Thoracic aorta (tissue), 2 donors: ENCODE results near the gene SLC22A23. TPM values are rescaled to one million over a fixed set of nuclear protein-coding genes. Genes with fewer than 3 reads are reported as not detected.

ENCODE experiments used
- ATAC-seq: fragments of 150-250 bp; one replicate; pipeline ENCODE4 v1.8.0; 2017; ENCODE audit warnings: low read depth; ENCODE audit not compliant: insufficient number of reproducible peaks, low FRiP score
- DNase-seq: peaks from one replicate; pipeline ENCODE4 v3.0.0-alpha.2; 2020; ENCODE audit warnings: low spot score
- H3K27ac ChIP-seq, 2 donors: fragments of 200-600 bp; sonication (generic); 1 replicate in 1 of 2; 2 replicates in 1 of 2; pipeline ENCODE4 v1.5.1; 2016; ENCODE audit warnings: mild to moderate bottlenecking in 2 of 2, moderate library complexity in 2 of 2
- H3K27me3 ChIP-seq: fragments of 200-600 bp; sonication (generic); replicated peaks from 2 replicates; pipeline ENCODE4 v1.6.0; 2016; ENCODE audit warnings: mild to moderate bottlenecking; ENCODE audit not compliant: insufficient read depth
- H3K36me3 ChIP-seq: fragments of 200-600 bp; sonication (generic); one replicate; pipeline ENCODE4 v1.5.1; 2016
- H3K4me1 ChIP-seq, 2 donors: fragments of 200-600 bp; sonication (generic); 1 replicate in 1 of 2; 2 replicates in 1 of 2; pipeline versions ENCODE4 v1.5.1 to v1.6.0; 2016; ENCODE audit warnings: low read depth in 2 of 2, mild to moderate bottlenecking in 1 of 2; ENCODE audit not compliant: control insufficient read depth in 1 of 2
- H3K4me3 ChIP-seq: fragments of 200-600 bp; sonication (generic); 2 replicates; pipeline ENCODE4 v1.5.1; 2016; ENCODE audit warnings: mild to moderate bottlenecking
- H3K9me3 ChIP-seq: fragments of 200-600 bp; sonication (generic); 2 replicates; pipeline ENCODE4 v1.5.1; 2016
- total RNA-seq, 2 donors: library from RNA; depleted of rRNA; stranded (reverse); fragments of >200 nt; gene quantifications; one replicate each; pipeline versions ENCODE4 v1.1.0 to v1.2.3, GENCODE V29; 2016
- TF ChIP-seq, protein P1 (sequence below): fragments of 200-600 bp; sonication (generic); IDR thresholded peaks from one replicate; pipeline ENCODE4 v1.5.1; 2019; ENCODE audit warnings: antibody characterized with exemption

The SLC22A23 gene
- total RNA-seq, 2 donors from 2014 or later, result 5.1 to 9.7 TPM

DNA sequence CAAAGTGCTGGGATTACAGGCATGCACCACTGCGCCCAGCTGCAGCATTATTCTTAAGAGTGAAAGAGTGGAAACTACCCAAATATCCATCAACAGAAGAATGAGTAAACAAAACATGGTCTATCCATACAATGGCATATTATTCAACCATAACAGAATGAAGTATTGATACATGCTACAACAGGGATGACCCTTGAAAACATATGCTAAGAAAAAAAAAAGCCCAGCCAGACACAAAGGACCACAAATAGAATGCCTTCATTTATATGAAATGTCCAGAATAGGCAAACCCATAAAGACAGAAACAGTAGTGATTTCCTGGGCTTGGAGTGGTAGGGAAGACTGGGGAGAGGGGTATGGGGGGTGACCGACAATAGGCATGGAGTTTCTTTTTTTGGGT lies 236.5 kb downstream of the SLC22A23 start:
- TF ChIP-seq, protein P1, sequence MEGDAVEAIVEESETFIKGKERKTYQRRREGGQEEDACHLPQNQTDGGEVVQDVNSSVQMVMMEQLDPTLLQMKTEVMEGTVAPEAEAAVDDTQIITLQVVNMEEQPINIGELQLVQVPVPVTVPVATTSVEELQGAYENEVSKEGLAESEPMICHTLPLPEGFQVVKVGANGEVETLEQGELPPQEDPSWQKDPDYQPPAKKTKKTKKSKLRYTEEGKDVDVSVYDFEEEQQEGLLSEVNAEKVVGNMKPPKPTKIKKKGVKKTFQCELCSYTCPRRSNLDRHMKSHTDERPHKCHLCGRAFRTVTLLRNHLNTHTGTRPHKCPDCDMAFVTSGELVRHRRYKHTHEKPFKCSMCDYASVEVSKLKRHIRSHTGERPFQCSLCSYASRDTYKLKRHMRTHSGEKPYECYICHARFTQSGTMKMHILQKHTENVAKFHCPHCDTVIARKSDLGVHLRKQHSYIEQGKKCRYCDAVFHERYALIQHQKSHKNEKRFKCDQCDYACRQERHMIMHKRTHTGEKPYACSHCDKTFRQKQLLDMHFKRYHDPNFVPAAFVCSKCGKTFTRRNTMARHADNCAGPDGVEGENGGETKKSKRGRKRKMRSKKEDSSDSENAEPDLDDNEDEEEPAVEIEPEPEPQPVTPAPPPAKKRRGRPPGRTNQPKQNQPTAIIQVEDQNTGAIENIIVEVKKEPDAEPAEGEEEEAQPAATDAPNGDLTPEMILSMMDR, result no peak
- H3K4me3 ChIP-seq, result no peak overlapping the region
- no peak overlapping the region for H3K27ac ChIP-seq
- H3K36me3 ChIP-seq, result no peaks in the 10 kb centered on the region
- DNase-seq (no peak), ATAC-seq (no peak)
- no peaks in the 10 kb centered on the region for H3K27me3 ChIP-seq
- H3K4me1 ChIP-seq, result no peaks in the 10 kb centered on the region
- H3K9me3 ChIP-seq, result no peaks in the 10 kb centered on the region

Other genes with a start within 250 kb of the SLC22A23 start
- gene TUBB2B, start 229.4 kb downstream of the SLC22A23 start, total RNA-seq, result 1 to 10 TPM; 1.8 to 3.2 TPM
- gene PSMG4, start 198.1 kb downstream of the SLC22A23 start, total RNA-seq, result 10 to 100 TPM; 19.4 to 29.0 TPM